Stimulated activated CD4-positive, alpha-beta T cell treated with anti-CD3 and anti-CD28 coated beads, Interleukin-2, amount 100 ng/mL, for 24 hours (primary cell): ENCODE measurements around the gene KEAP1.
"Not testable (repeated sequence)": the region's sequence is repeated elsewhere in the genome, so short reads cannot be mapped to it uniquely, and the experiment has no call there.

Experiments used
- DNase-seq, 2 donors: peaks; one replicate each; pipeline ENCODE4 v3.0.0-alpha.2; 2020

KEAP1 gene

DNA sequence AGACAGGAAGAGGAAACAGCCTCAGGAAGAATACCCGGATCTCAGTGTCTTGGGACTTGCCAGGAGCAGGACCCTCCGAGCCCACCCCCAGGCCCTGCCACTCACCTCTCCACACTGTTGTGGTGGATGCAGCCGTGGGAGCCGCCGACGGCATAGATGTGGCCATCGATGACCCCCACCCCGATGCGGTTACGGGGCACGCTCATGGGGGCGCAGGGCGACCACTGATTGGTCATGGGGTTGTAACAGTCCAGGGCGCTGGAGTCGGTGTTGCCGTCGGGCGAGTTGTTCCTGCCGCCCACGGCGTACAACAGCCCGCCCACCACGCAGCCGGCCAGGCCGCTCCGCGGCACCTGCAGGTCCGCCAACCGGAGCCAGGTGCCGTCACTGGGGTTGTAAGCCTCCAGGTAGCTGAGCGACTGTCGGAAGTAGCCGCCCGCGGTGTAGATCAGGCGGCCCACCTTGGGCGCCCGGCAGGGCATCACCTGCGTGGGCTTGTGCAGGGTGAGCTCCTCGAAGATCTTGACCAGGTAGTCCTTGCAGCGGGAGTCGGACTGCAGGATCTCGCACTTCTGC, 11.6 kb downstream of the KEAP1 start:
- DNase-seq: no peak

DNA sequence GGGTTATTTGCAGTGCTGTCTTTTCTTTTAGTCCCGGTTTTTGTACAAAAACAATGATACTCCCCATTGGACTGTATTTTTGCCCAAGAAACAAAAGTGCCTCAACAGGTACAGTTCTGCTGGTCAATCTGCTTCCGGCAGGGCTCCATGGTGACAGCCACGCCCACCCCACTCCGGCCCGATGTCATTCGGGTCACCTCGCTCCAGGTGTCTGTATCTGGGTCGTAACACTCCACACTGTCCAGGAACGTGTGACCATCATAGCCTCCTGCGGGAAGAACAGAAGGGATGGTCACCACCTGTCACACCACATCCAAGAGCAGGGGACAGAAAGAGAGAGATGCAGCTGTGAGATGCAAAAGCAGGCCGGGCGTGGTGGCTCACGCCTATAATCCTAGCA, 16.6 kb downstream of the KEAP1 start:
- no peak for DNase-seq

DNA sequence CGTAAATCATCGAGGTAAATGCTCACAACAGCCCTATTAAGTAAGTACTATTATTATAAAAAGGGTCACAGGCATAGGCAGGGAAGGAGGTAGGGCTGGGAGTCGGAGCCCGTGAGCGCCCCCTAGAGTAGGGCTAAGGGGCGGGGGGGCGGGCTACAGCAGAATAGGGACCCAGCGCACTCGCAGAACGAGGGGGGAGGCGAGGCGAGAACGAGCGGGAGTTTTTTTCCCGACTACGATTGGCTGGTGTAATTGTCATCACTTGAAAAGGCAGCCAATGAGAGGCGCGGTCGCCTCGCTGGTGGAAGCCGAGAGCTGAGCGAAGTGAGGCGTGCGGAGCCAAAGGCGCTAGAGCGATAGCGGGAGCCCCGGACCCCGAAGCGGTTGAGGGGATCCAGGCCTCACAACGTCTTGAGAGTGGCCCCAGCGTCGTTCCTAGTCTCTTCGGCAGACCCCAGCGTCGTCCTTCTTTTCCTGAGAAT, 24.2 kb downstream of the KEAP1 start:
- DNase-seq: peak; percentile 83 to 90

DNA sequence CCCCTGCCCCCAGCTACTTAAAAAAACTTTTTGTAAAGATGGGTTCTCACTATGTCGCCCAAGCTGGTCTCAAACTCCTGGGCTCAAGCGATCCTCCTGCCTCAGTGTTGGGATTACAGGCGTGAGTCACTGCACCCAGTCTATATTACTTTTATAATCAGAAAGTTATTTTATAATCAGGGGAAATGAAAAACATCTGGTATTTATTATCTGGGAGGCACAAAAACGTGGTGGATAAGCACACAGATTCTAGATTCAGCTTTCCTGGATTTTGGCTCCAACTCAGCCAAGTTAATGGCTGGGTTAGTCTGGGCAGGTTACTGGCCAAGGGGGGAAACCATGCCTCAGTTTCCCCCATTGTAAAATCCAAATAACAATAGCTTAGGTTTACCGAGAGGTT, 24.7 kb downstream of the KEAP1 start:
- DNase-seq: no peak

DNA sequence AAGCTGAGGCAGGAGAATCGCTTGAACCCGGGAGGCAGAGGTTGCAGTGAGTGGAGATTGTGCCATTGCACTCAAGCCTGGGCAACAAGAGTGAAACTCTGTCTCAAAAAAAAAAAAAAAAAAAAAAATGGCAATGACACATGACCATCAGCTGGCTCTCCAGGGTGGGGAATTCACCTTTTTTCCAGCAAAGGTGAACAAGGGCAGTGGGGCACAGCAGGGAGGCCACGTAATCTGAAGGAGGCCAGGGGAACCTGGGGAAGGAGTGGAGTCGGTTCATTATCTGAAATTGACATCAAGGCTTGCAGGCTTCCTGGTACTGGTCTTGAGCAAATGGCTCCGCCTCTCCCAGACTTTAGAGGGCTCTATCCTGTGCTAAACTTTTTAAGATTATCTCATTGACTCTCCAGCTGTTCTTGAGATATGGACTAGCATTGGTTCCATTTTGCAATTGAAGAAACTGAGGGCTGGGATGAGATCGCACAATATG, 28.1 kb downstream of the KEAP1 start:
- no peak for DNase-seq

DNA sequence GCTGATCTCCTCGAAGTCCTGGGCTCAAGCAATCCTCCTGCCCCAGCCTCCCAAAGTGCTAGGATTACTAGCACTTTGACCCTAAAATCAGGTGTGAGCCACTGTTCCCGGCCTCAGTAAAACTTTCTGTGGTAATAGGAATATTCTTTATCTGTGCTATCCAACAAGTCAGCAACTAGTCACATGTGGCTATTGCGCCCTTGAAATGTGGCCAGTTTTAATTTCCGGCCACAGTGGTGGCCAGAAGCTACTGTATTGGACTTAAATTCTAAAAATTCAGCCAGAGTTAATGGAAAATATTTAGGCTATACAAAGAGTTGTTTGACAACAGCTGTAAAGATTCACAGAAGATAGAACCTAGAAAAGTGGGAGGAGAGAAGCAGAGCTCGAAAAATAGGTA, 30.0 kb downstream of the KEAP1 start:
- DNase-seq: no peak

DNA sequence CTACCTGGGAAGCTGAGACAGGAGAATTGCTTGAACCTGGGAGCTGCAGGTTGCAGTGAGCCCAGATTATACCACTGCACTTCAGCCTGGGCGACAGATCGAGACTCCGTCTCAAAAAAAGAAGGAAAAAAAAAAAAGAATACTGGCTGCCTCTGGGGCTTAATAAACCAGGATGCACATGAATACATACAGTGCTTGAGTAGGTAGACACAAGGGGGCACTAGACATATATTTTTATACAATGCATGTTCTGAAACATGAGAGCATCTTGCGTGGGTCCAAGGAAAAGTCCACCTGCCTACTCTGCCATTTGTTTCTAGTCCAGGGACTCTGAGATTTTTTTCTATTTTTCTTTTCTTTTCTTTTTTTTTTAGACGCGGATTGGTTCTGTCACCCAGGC, 31.2 kb downstream of the KEAP1 start:
- DNase-seq: no peak

DNA sequence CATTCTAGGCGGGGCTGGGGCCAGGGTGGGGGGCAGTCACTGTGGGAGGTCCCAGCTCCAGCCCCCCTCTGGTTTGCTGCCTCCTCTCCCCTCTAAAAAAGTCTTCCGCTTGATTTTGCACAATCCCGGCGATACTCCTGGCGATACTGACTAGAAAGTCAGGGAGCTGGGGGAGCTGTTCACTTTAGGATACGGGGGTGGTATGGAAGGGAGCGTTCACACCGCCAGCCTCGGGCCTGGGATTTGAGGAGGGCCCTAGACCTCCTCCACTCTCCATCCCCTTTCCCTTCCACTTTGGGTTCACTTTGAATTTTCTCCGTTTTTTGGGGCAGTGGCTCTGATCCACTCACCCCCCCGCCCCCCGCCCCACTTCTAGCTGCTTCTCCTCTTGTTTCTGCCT, 35.0 kb downstream of the KEAP1 start:
- DNase-seq: no peak

DNA sequence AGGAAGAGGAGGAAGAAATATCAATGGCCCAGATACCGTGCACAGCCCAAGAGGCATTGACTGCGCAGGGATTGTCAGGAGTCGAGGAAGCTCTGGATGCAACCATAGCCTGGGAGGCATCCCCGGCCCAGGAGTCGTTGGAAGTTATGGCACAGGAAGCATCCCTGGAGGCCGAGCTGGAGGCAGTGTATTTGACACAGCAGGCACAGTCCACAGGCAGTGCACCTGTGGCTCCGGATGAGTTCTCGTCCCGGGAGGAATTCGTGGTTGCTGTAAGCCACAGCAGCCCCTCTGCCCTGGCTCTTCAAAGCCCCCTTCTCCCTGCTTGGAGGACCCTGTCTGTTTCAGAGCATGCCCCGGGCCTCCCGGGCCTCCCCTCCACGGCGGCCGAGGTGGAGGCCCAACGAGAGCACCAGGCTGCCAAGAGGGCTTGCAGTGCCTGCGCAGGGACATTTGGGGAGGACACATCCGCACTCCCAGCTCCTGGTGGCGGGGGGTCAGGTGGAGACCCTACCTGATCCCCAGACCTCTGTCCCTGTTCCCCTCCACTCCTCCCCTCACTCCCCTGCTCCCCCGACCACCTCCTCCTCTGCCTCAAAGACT, 36.0 kb downstream of the KEAP1 start:
- no peak for DNase-seq

DNA sequence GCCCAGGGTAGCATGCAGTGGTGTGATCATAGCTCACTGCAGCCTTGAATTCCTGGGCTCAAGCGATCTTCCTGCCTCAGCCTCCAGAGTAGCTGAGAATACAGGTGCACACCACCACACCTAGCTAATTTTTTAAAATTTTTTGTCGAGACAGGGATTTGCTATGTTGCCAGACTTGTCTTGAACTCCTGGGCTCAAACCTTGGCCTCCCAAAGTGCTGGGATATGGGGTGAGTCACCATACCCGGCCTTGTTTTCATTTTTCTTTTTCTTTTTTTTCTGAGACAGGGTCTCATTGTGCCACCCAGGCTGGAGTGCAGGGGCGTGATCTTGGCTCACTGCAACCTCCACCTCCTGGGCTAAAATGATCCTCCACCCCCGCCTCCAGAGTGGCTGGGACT, 38.7 kb downstream of the KEAP1 start:
- no peak for DNase-seq

DNA sequence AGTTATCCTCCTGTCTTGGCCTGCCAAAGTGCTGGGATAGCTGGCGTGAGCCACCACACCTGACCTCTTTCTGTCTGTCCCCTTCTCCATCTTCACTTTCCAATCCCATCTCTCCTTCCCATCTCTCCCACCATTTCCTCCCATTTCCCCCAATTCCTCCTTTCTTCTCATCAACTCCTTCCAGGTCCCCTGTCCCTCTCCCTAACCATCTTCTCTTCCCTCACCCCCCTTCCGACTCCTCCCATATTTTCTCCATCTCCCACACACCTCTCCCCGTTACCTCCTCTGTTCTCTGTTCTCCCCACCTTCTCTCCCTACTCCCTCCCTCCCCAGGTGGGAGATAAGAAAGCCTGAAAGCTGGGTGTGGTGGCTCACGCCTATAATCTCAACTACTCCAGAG, 40.6 kb downstream of the KEAP1 start:
- no peak for DNase-seq

DNA sequence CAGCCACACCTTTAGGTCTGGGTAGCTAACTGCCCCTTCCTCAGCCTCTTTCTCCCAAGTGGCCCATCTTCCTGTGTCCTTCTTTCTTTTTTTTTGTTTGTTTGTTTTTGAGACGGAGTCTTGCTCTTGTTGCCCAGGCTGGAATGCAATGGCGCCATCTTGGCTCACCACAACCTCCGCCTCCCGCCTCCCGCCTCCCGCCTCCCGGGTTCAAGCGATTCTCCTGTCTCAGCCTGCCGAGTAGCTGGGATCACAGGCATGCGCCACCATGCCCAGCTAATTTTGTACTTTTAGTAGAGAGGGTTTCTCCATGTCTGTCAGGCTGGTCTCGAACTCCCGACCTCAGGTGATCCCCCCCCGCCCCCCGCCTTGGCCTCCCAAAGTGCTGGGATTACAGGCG, 41.1 kb downstream of the KEAP1 start:
- DNase-seq: not testable (repeated sequence)

DNA sequence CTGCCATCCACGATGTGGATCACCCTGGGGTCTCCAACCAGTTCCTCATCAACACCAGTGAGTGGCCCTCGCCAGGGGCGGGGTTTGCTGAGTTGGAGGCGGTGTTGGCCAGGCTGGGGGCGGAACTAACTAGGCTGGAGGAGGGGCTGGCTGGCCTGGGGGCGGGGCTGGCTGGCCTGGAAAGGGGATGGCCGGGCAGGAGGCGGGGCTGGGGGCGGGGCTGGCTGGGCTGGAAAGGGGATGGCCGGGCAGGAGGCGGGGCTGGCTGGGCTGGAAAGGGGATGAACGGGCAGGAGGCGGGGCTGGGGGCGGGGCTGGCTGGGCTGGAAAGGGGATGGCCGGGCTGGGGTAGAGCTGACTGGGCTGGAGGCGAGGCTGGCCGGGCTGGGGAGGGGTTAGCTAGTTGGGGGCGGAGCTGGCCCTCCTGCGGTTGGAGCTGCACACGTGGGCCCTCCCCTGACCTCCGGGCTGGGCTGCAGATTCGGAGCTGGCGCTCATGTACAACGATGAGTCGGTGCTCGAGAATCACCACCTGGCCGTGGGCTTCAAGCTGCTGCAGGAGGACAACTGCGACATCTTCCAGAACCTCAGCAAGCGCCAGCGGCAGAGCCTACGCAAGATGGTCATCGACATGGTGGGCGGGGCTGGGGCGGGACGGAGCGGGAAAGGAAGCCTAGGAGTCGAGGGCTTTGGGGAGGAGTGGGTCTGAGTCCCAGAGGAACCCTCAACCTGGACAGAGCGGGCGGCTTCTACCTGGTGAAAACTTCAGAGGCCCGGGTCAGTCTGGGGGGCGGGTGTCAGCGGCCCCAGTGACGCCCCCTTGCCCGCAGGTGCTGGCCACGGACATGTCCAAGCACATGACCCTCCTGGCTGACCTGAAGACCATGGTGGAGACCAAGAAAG, 41.9 kb downstream of the KEAP1 start:
- peak; percentile 83 to 90 for DNase-seq

DNA sequence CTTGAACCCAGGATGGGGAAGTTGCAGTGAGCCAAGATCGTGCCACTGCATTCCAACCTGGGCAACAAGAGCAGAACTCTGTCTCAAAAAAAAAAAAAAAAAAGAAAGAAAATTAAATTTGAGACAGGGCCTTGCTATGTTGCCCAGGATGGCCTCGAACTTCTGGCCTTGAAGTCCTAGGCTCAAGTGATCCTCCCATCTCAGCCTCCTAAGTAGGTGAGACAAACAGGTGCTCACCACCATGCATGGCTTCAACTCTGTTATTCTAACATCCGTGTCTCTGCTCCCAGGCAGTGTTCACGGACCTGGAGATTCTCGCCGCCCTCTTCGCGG, 42.5 kb downstream of the KEAP1 start:
- DNase-seq: no peak

DNA sequence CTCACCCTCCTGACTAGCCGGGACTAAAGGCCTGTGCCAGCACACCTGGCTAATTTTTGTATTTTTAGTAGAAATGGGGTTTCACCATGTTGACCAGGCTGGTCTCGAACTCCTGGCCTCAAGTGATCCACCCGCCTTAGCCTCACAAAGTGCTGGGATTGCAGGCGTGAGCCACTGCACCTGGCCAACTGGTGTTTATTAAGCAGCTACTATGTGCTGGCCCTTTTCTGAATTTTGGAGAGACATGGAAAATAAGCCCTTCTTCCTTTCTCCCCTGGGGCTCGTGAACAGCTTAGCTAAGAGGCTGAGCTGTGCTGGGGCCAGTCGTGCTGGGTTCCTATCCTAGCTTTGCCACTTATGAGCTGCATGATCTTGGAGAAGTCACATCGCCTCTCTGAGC, 44.4 kb downstream of the KEAP1 start:
- DNase-seq: not testable (repeated sequence)

DNA sequence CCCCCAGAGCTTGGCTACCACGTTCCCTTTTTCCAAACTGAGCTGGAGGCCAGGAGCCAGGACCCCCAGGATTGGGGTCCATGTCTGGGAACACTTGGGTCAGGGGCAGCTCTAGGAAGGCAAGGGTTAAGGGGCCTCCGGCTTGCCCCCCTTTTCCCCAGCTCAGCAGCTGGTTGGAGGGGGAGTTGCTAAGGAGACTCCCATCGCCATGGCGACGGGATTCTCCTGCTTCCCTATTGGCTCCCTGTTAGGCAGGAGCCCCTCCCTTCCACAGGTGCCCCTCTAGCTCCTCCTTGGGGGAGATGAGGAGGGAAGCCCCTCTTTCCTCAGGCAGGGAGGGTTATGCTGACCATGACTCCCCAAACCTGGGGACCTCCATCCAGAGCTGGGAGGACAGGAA, 48.9 kb downstream of the KEAP1 start:
- no peak for DNase-seq

DNA sequence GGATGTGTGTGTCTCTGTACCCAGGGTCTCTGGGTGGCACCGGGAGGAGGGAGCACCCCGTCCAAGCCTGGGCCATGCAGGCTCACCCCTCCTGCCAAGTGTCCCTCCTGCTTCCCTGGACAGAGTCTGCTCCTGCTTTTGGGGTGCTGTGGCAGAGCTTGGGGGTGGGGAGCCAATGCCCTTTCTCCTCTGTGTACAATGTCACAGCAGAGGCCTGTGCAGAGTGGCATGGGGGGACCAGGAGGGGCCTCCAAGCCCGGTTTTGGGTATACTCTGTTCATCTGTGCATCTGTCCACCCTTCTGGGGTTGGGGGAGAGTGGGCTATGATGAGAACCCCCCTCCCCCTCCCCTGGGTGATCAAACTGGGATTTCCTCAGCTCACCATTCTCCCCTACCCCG, 49.3 kb downstream of the KEAP1 start:
- DNase-seq: no peak

DNA sequence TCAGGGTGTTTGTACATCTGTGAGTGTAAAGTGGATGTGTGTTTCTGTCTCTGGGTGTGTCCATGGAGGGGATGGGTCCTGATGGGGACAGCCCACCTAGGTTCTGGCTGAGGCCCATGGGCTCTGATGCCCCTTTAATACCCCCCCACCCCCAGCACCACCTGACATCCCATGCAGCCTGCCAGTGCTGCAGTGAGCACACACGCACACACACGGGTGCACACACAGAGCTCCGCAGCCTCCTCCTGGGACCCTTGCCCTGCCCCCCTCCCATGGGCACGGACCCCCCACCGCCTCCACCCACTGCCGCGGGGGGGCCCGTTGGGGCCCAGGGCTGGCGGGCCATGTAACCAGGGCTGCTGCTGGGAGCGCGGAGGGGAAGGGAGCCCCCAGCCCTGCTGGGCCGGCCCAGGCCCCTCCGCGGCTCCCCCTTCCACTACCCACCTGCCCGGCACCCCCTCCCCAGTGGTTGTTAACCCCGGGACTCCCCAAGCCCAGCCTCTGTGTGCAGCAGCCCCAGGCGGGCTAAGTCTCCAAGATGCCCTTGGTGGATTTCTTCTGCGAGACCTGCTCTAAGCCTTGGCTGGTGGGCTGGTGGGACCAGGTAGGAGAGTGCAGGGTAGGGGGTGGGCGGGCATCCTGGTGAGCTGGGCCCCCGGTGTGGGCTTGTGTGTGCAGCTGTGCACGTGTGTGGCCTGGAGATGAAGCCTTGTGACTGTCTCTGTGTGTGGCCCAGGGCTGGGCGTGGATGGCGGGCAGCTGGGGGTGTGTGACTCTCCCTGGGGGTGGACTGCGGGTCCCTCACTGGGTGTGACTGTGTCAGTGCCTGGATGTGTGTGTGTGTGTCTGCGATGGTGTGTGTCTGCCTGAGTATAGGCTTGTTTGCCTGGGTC, 50.2 kb downstream of the KEAP1 start:
- DNase-seq: no peak

DNA sequence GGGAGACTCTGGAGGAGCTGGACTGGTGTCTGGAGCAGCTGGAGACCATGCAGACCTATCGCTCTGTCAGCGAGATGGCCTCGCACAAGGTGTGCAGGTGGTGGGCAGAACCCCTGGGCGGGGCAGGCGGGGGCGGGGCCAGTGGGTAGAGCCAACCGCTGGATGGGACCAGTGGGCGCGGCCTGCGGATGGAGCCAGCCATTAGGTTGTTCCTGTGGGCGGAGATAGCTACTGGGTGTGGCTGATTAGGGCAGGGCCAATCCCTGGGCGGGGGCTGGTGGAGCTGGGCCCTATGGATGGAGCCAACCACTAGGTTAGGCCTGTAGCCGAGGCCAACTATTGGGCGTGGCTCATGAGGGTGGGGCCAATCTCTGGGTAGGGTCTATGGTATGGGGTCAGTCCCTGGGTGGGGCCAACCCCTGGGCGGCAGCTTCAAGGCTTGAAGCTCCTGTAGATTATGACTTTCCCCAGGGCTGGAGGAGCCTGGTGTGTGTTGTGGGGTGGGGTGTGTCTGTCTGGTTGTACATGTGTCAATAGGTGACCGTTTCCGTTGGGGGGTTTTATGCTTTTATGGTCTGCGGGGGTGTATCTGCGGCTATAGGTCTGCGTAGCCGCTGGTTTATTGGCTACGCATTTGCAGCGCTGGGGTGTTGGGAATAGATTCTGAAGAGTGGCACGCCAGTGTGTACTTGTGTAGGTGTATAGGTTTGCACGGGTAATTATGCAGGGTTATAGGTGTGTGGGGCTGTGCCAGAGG, 52.1 kb downstream of the KEAP1 start:
- DNase-seq: peak in 1 of 2 donors; percentile 23

DNA sequence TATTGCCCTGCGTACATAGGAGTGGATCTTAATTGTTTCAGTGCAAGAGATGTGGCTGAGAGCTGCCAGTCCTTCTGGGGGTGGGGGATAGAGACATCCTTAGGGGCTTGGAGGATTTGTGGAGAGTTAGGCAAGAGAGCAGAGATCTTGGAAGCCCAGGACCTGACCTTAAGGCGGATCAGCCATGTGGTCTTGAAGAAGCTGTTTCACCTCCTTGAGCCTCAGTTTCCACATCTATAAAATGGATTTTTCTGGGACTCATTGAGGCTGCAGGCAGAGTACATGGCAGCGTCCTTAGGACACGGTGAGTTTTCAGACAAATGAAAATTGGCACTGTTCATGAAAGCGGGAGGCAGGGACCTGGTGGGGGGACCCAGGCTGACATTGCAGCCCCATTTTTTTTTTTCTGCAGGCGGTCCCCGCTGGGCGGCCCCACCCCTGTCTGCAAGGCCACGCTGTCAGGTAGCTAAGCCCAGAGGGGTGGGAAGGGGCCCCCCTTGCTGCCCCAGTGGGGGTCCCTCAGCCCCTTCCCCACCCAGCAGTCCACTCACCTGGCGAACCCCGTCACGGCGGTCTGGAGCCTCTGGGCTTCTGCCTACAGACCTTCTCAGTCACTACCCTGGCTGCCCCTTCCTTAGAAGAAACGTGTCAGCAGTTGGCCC, 52.8 kb downstream of the KEAP1 start:
- no peak for DNase-seq

DNA sequence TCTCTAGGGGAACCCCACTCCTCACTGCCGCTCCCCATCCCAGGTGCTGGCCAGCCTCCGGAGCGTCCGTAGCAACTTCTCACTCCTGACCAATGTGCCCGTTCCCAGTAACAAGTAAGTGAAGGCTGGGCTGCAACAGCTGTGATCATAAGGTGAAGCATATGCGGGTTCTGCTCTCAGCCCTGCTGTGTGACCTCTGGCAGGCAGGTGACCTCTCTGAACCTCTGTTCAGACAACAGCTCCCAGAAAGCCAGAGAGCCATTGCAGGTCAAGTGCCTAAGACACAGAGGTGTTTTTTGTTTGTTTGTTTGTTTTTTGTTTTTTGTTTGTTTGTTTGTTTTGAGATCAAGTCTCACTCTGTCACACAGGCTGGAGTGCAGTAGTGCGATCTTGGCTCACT, 54.1 kb downstream of the KEAP1 start:
- no peak for DNase-seq

DNA sequence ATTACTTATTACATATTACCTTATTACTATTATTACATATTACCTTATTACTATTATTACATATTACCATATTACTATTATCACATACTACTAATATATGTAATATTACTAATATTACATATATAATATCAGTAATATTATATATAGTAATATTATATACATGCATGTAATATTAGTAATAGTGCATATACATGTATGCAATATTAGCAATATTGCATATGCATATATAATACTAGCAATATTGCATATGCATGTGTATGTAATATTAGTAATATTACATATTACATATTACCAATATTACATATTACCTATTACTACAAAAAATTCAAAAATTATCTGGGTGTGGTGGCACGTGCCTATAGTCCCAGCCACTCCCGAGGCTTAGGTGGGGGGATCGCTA, 60.5 kb downstream of the KEAP1 start:
- DNase-seq: no peak
